Measurements from ENCODE around the gene NIPAL3. TPM values are rescaled to one million over a fixed set of nuclear protein-coding genes. Genes with fewer than 3 reads are reported as not detected.

Gene NIPAL3
- total and polyA plus RNA-seq, 2 experiments from 2014 or later: 55.9 to 78.4 TPM

- peaks cover 12% of the 10 kb centered on the region for H3K79me2 ChIP-seq (ENCODE audit: insufficient read depth)
- no peak for DNase-seq
- no peaks in the 10 kb centered on the region for H3K4me1 ChIP-seq (ENCODE audit: insufficient read depth)
- no peak overlapping the region for H2AFZ ChIP-seq
- H4K20me1 ChIP-seq (ENCODE audit: insufficient read depth): no peaks in the 10 kb centered on the region
- H3K36me3 ChIP-seq (ENCODE audit: low read depth): 0 out of 2 replicates have a peak, but pooled peaks cover 6% of the 10 kb centered on the region
- no peaks in the 10 kb centered on the region for H3K27me3 ChIP-seq (replicated peaks; ENCODE audit: insufficient read depth)
- no peaks in the 10 kb centered on the region for H3K9me3 ChIP-seq (ENCODE audit: low read depth)
- WGBS, 2 experiments (ENCODE audit: low coverage in 1 of 2, low lambda C conversion rate in 2 of 2, missing lambda C conversion rate in 2 of 2): 94 to 100% methylated on average over 1 of the region's 1 CpG
- no peaks in the 10 kb centered on the region for H3K9me2 ChIP-seq (ENCODE audit: insufficient read depth)
- H3F3A ChIP-seq (ENCODE audit: insufficient read depth): no peaks in the 10 kb centered on the region
- H3K4me2 ChIP-seq (ENCODE audit: unreplicated experiment): no peak overlapping the region
- in situ Hi-C loops (cut with MboI): no loop called here
- H3K4me3 ChIP-seq: no peak overlapping the region
- H3K27ac ChIP-seq: no peak overlapping the region
- no peak overlapping the region for H3K9ac ChIP-seq
- TF ChIP-seq EZH2phosphoT487 (IDR thresholded peaks at IDR 0.05; ENCODE audit: insufficient read depth, low read depth): no peak
- TF ChIP-seq EZH2 (IDR thresholded peaks at IDR 0.05; ENCODE audit: insufficient read depth, poor library complexity, severe bottlenecking): no peak
Measured at GRCh38 chr1:24427545-24427862, 11.9 kb downstream of the NIPAL3 start.

GRCh38 chr1:24435782-24436365 lies 20.3 kb downstream of the NIPAL3 start:
- no peak for DNase-seq
- no peak overlapping the region for H3K27ac ChIP-seq
- H3K9ac ChIP-seq: no peak overlapping the region
- 86 to 93% methylated on average over 8 of the region's 8 CpGs for WGBS, 2 experiments (ENCODE audit: low coverage in 1 of 2, low lambda C conversion rate in 2 of 2, missing lambda C conversion rate in 2 of 2)
- H3K4me2 ChIP-seq (ENCODE audit: unreplicated experiment): no peak overlapping the region
- no peaks in the 10 kb centered on the region for H3K27me3 ChIP-seq (replicated peaks; ENCODE audit: insufficient read depth)
- no peaks in the 10 kb centered on the region for H3K36me3 ChIP-seq (ENCODE audit: low read depth)
- in situ Hi-C loops (cut with MboI): no loop called here
- TF ChIP-seq EZH2 (IDR thresholded peaks at IDR 0.05; ENCODE audit: insufficient read depth, poor library complexity, severe bottlenecking) (no peak), EZH2phosphoT487 (IDR thresholded peaks at IDR 0.05; ENCODE audit: insufficient read depth, low read depth) (no peak)
- H4K20me1 ChIP-seq (ENCODE audit: insufficient read depth): no peaks in the 10 kb centered on the region
- peaks cover 18% of the 10 kb centered on the region; the same call in 1 of the 2 replicates for H3K4me1 ChIP-seq (ENCODE audit: insufficient read depth)
- H3F3A ChIP-seq (ENCODE audit: insufficient read depth): peaks cover 4% of the 10 kb centered on the region; the same call in 1 of the 2 replicates
- no peaks in the 10 kb centered on the region for H3K9me2 ChIP-seq (ENCODE audit: insufficient read depth)
- peaks cover 4% of the 10 kb centered on the region; the same call in 1 of the 2 replicates for H3K79me2 ChIP-seq (ENCODE audit: insufficient read depth)
- H3K9me3 ChIP-seq (ENCODE audit: low read depth): no peaks in the 10 kb centered on the region
- no peak overlapping the region for H2AFZ ChIP-seq
- no peak overlapping the region for H3K4me3 ChIP-seq

GRCh38 chr1:24437631-24438396 lies 22.2 kb downstream of the NIPAL3 start:
- Histone ChIP-seq H4K20me1 (ENCODE audit: insufficient read depth) (no peaks in the 10 kb centered on the region), H3K4me1 (ENCODE audit: insufficient read depth) (peaks cover 22% of the 10 kb centered on the region; the same call in 1 of the 2 replicates), H3K36me3 (ENCODE audit: low read depth) (no peaks in the 10 kb centered on the region), H3K27me3 (replicated peaks; ENCODE audit: insufficient read depth) (no peaks in the 10 kb centered on the region), H3K9ac (no peak overlapping the region), H3K9me2 (ENCODE audit: insufficient read depth) (no peaks in the 10 kb centered on the region), H2AFZ (0 out of 2 replicates have a peak overlapping the region, but pooled peaks have one; percentile 17), H3F3A (ENCODE audit: insufficient read depth) (peaks cover 10% of the 10 kb centered on the region), H3K9me3 (ENCODE audit: low read depth) (no peaks in the 10 kb centered on the region), H3K4me2 (ENCODE audit: unreplicated experiment) (no peak overlapping the region), H3K4me3 (no peak overlapping the region), H3K27ac (no peak overlapping the region), H3K79me2 (ENCODE audit: insufficient read depth) (peaks cover 4% of the 10 kb centered on the region; the same call in 1 of the 2 replicates)
- DNase-seq: peak; percentile 73
- TF ChIP-seq EZH2 (IDR thresholded peaks at IDR 0.05; ENCODE audit: insufficient read depth, poor library complexity, severe bottlenecking) (no peak), EZH2phosphoT487 (IDR thresholded peaks at IDR 0.05; ENCODE audit: insufficient read depth, low read depth) (no peak)
- WGBS, 2 experiments (ENCODE audit: low coverage in 1 of 2, low lambda C conversion rate in 2 of 2, missing lambda C conversion rate in 2 of 2): 29 to 31% methylated on average over 9 of the region's 9 CpGs
- in situ Hi-C loops (cut with MboI): no loop called here

- Histone ChIP-seq H3K36me3 (ENCODE audit: low read depth) (no peaks in the 10 kb centered on the region), H2AFZ (0 out of 2 replicates have a peak overlapping the region, but pooled peaks have one; percentile 17), H3K4me3 (no peak overlapping the region), H3K9me2 (ENCODE audit: insufficient read depth) (no peaks in the 10 kb centered on the region), H3K79me2 (ENCODE audit: insufficient read depth) (peaks cover 4% of the 10 kb centered on the region; the same call in 1 of the 2 replicates), H3K9ac (no peak overlapping the region), H3K4me1 (ENCODE audit: insufficient read depth) (peaks cover 25% of the 10 kb centered on the region; the same call in 1 of the 2 replicates), H3K9me3 (ENCODE audit: low read depth) (no peaks in the 10 kb centered on the region), H3K4me2 (ENCODE audit: unreplicated experiment) (no peak overlapping the region), H3F3A (ENCODE audit: insufficient read depth) (peaks cover 14% of the 10 kb centered on the region), H4K20me1 (ENCODE audit: insufficient read depth) (no peaks in the 10 kb centered on the region), H3K27me3 (replicated peaks; ENCODE audit: insufficient read depth) (no peaks in the 10 kb centered on the region), H3K27ac (no peak overlapping the region)
- WGBS, 2 experiments (ENCODE audit: low coverage in 1 of 2, low lambda C conversion rate in 2 of 2, missing lambda C conversion rate in 2 of 2): 18 to 21% methylated on average over 9 of the region's 9 CpGs
- TF ChIP-seq EZH2phosphoT487 (IDR thresholded peaks at IDR 0.05; ENCODE audit: insufficient read depth, low read depth) (no peak), EZH2 (IDR thresholded peaks at IDR 0.05; ENCODE audit: insufficient read depth, poor library complexity, severe bottlenecking) (no peak)
- in situ Hi-C loops (cut with MboI): no loop called here
- DNase-seq: peak; percentile 25
Measured at GRCh38 chr1:24438423-24438901, 22.9 kb downstream of the NIPAL3 start.

Measured in GM23248 (cell line).